Mucosa of descending colon (tissue), 3 donors: ENCODE measurements around the gene UBXN4. TPM values are rescaled to one million over a fixed set of nuclear protein-coding genes. Genes with fewer than 3 reads are reported as not detected.

Experiments
- ATAC-seq: fragments of 200-7000 bp; cut with Tn5 transposase; one replicate; pipeline ENCODE4 v1.9.1; 2020; ENCODE audit warnings: mild to moderate bottlenecking, moderate library complexity
- DNase-seq, 3 donors: peaks; one replicate each; pipeline ENCODE4 v3.0.0-alpha.2; 2020
- H3K36me3 ChIP-seq: fragments of 200-600 bp; one replicate; pipeline ENCODE4 v1.8.0; 2021; ENCODE audit warnings: low read depth, mild to moderate bottlenecking
- H3K4me1 ChIP-seq: fragments of 200-600 bp; one replicate; pipeline ENCODE4 v1.8.0; 2021; ENCODE audit warnings: low read depth, mild to moderate bottlenecking
- H3K4me3 ChIP-seq: fragments of 200-600 bp; one replicate; pipeline ENCODE4 v1.8.0; 2021; ENCODE audit warnings: mild to moderate bottlenecking
- H3K9me3 ChIP-seq: fragments of 200-600 bp; one replicate; pipeline ENCODE4 v1.8.0; 2021; ENCODE audit warnings: mild to moderate bottlenecking
- intact Hi-C, 2 donors: fragments of 100-400 bp; cut with DNase I in 1 of 2; cut with micrococcal nuclease in 1 of 2; formaldehyde crosslinking; loops; one replicate each; pipeline versions ENCODE4 v1.11.0 to v1.11.1; 2022; cut with DNase I, micrococcal nuclease
- total RNA-seq, 3 donors: library from RNA; stranded (reverse); fragmentation: NEBNext Ultra II Directional in 2 of 3; extraction: Animal tissue kit (Norgen Biotek cat#: 25700) in 2 of 3; gene quantifications; one replicate each; pipeline versions ENCODE4 v1.2.1 to v1.2.4, GENCODE V29; 2021 to 2023
- TF ChIP-seq, protein P1 (sequence below): fragments of 200-600 bp; IDR thresholded peaks from one replicate; pipeline ENCODE4 v1.8.0; 2022; ENCODE audit warnings: antibody characterized with exemption, mild to moderate bottlenecking
- donor health status: DM: no; HTN: no; CAD: no; lungs with moderate emphysema.
- donor health status: DM: no; HTN: no; CAD: no.
- donor health status: DM: no; HTN: yes; CAD: no.

UBXN4 gene
- total RNA-seq, 3 donors from 2014 or later, result 87.8 to 110 (median 94.9) TPM

GRCh38 chr2:135773319-135773718 is 31.7 kb downstream of the UBXN4 start:
- H3K36me3 ChIP-seq, result peaks cover 6% of the 10 kb centered on the region
- no peak for ATAC-seq
- intact Hi-C loops, result no loop called here

DNA sequence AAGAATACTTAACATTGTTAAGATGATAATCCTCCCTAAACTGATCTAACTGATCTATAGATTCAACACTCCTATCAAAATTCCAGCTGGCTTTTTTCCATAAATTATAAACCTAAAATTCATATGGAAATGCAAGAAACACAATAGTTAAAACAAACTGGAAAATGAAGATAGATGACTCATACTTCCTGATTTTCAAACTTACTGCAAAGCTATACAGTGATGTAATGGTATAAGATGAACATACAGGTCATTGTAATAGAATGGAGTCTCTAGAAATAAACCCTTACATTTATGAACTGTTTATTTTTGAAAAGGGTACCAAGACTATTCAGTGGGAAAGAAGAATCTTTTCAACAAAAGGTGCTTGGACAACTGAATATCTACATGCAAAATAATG is 32.3 kb downstream of the UBXN4 start:
- TF ChIP-seq, protein P1, sequence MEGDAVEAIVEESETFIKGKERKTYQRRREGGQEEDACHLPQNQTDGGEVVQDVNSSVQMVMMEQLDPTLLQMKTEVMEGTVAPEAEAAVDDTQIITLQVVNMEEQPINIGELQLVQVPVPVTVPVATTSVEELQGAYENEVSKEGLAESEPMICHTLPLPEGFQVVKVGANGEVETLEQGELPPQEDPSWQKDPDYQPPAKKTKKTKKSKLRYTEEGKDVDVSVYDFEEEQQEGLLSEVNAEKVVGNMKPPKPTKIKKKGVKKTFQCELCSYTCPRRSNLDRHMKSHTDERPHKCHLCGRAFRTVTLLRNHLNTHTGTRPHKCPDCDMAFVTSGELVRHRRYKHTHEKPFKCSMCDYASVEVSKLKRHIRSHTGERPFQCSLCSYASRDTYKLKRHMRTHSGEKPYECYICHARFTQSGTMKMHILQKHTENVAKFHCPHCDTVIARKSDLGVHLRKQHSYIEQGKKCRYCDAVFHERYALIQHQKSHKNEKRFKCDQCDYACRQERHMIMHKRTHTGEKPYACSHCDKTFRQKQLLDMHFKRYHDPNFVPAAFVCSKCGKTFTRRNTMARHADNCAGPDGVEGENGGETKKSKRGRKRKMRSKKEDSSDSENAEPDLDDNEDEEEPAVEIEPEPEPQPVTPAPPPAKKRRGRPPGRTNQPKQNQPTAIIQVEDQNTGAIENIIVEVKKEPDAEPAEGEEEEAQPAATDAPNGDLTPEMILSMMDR, result no peak
- H3K36me3 ChIP-seq, result peaks cover 6% of the 10 kb centered on the region
- intact Hi-C loops, result no loop called here
- H3K4me1 ChIP-seq, result no peaks in the 10 kb centered on the region
- no peak for DNase-seq
- no peaks in the 10 kb centered on the region for H3K9me3 ChIP-seq
- H3K4me3 ChIP-seq, result no peak overlapping the region
- ATAC-seq, result no peak

More at GRCh38 chr2:135773319-135773718, 31.7 kb downstream of the UBXN4 start:
- no peak for DNase-seq
- H3K4me3 ChIP-seq, result no peak overlapping the region
- H3K9me3 ChIP-seq, result no peaks in the 10 kb centered on the region
- H3K4me1 ChIP-seq, result no peaks in the 10 kb centered on the region
- TF ChIP-seq, protein P1, result no peak

- peaks cover 6% of the 10 kb centered on the region for H3K36me3 ChIP-seq
- ATAC-seq, result no peak
- DNase-seq, result no peak
- intact Hi-C loops, result no loop called here
- TF ChIP-seq, protein P1, result no peak
- no peak overlapping the region for H3K4me3 ChIP-seq
- H3K4me1 ChIP-seq, result no peaks in the 10 kb centered on the region
- no peaks in the 10 kb centered on the region for H3K9me3 ChIP-seq
Observed at GRCh38 chr2:135775420-135775819, 33.8 kb downstream of the UBXN4 start.

- H3K36me3 ChIP-seq, result peaks cover 6% of the 10 kb centered on the region
- H3K4me3 ChIP-seq, result no peak overlapping the region
- ATAC-seq, result no peak
Observed at GRCh38 chr2:135776367-135776766, 34.7 kb downstream of the UBXN4 start.

GRCh38 chr2:135782231-135782630 is 40.6 kb downstream of the UBXN4 start:
- Histone ChIP-seq H3K36me3 (no peaks in the 10 kb centered on the region), H3K4me1 (no peaks in the 10 kb centered on the region), H3K9me3 (no peaks in the 10 kb centered on the region), H3K4me3 (no peak overlapping the region)
- TF ChIP-seq, protein P1, result no peak
- ATAC-seq (no peak), DNase-seq (no peak)
- intact Hi-C loops, result no loop called here

More at GRCh38 chr2:135776367-135776766, 34.7 kb downstream of the UBXN4 start:
- DNase-seq, result no peak
- H3K4me1 ChIP-seq, result no peaks in the 10 kb centered on the region
- intact Hi-C loops, result no loop called here
- H3K9me3 ChIP-seq, result no peaks in the 10 kb centered on the region
- TF ChIP-seq, protein P1, result no peak

DNA sequence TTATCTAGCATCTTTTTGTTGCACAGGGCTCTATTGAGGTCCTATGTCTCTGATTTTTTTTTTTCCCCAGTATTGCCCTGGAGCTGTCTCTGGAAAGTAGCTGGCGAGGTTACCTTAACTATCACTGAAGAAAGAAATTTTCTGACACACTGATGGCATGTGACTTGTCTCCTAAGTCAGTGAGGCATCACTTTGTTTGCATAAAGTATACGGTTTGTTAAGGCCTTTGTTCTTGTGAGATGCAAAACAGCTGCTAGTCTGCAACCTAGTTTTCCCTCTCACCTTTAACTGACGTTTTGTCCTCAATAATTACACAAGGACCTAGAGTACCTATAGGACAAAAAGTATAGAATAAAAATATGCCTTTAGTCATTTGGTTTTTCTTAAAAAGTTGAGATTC is 41.8 kb downstream of the UBXN4 start:
- ATAC-seq (no peak), DNase-seq (no peak)
- H3K4me3 ChIP-seq, result no peak overlapping the region
- intact Hi-C loops, result no loop called here
- TF ChIP-seq, protein P1, result no peak
- H3K9me3 ChIP-seq, result no peaks in the 10 kb centered on the region
- H3K4me1 ChIP-seq, result no peaks in the 10 kb centered on the region
- H3K36me3 ChIP-seq, result no peaks in the 10 kb centered on the region
